Measurements from ENCODE around the gene SEMA3D. TPM values are rescaled to one million over a fixed set of nuclear protein-coding genes. Genes with fewer than 3 reads are reported as not detected.

The SEMA3D gene
- total RNA-seq, 2 donors from 2014 or later = 10.7 to 16.5 TPM

- intact Hi-C loops (cut with DNase I) = no loop called here
- TF ChIP-seq POLR2A (IDR thresholded peaks at IDR 0.05) = no peak
- TF ChIP-seq CTCF (IDR thresholded peaks at IDR 0.05) = no peak
- TF ChIP-seq POLR2AphosphoS5 (IDR thresholded peaks at IDR 0.05) = no peak
- Histone ChIP-seq H3K4me3 (no peak overlapping the region), H3K36me3 (no peaks in the 10 kb centered on the region), H3K27me3 (replicated peaks; ENCODE audit: insufficient read depth) (no peaks in the 10 kb centered on the region), H3K4me1 (replicated peaks) (no peaks in the 10 kb centered on the region), H3K9me3 (no peaks in the 10 kb centered on the region), H3K27ac (no peak overlapping the region)
- no peak for DNase-seq (ENCODE audit: low spot score)
- WGBS = 28% methylated on average over 1 of the region's 1 CpG
Measured at GRCh38 chr7:84975586-84976185, 211.2 kb downstream of the SEMA3D start.

- intact Hi-C loops (cut with DNase I) = no loop called here
- Histone ChIP-seq H3K27ac (no peak overlapping the region), H3K27me3 (replicated peaks; ENCODE audit: insufficient read depth) (no peaks in the 10 kb centered on the region), H3K4me3 (no peak overlapping the region), H3K36me3 (no peaks in the 10 kb centered on the region), H3K9me3 (no peaks in the 10 kb centered on the region), H3K4me1 (replicated peaks) (no peaks in the 10 kb centered on the region)
- no peak for TF ChIP-seq CTCF (IDR thresholded peaks at IDR 0.05)
- no peak for TF ChIP-seq POLR2A (IDR thresholded peaks at IDR 0.05)
- no peak for TF ChIP-seq POLR2AphosphoS5 (IDR thresholded peaks at IDR 0.05)
- 76% methylated on average over 1 of the region's 1 CpG for WGBS
- no peak for DNase-seq (ENCODE audit: low spot score)
Measured at GRCh38 chr7:84971360-84971759, 215.5 kb downstream of the SEMA3D start.

- Histone ChIP-seq H3K27me3 (replicated peaks; ENCODE audit: insufficient read depth) (no peaks in the 10 kb centered on the region), H3K9me3 (no peaks in the 10 kb centered on the region), H3K4me1 (replicated peaks) (no peaks in the 10 kb centered on the region), H3K36me3 (no peaks in the 10 kb centered on the region), H3K4me3 (no peak overlapping the region), H3K27ac (no peak overlapping the region)
- DNase-seq (ENCODE audit: low spot score) = no peak
- intact Hi-C loops (cut with DNase I) = no loop called here
- no peak for TF ChIP-seq POLR2A (IDR thresholded peaks at IDR 0.05)
- no peak for TF ChIP-seq CTCF (IDR thresholded peaks at IDR 0.05)
- no peak for TF ChIP-seq POLR2AphosphoS5 (IDR thresholded peaks at IDR 0.05)
Measured at GRCh38 chr7:84970670-84971069, 216.2 kb downstream of the SEMA3D start.

- intact Hi-C loops (cut with DNase I) = no loop called here
- TF ChIP-seq POLR2AphosphoS5 (IDR thresholded peaks at IDR 0.05) = no peak
- TF ChIP-seq POLR2A (IDR thresholded peaks at IDR 0.05) = no peak
- no peak for TF ChIP-seq CTCF (IDR thresholded peaks at IDR 0.05)
- Histone ChIP-seq H3K4me3 (no peak overlapping the region), H3K27me3 (replicated peaks; ENCODE audit: insufficient read depth) (no peaks in the 10 kb centered on the region), H3K9me3 (no peaks in the 10 kb centered on the region), H3K36me3 (no peaks in the 10 kb centered on the region), H3K4me1 (replicated peaks) (no peaks in the 10 kb centered on the region), H3K27ac (no peak overlapping the region)
- 45% methylated on average over 5 of the region's 5 CpGs for WGBS
- DNase-seq (ENCODE audit: low spot score) = no peak
Measured at GRCh38 chr7:84953234-84953633, 233.6 kb downstream of the SEMA3D start.

- Histone ChIP-seq H3K27ac (no peak overlapping the region), H3K4me1 (replicated peaks) (no peaks in the 10 kb centered on the region), H3K36me3 (no peaks in the 10 kb centered on the region), H3K27me3 (replicated peaks; ENCODE audit: insufficient read depth) (no peaks in the 10 kb centered on the region), H3K9me3 (no peaks in the 10 kb centered on the region), H3K4me3 (no peak overlapping the region)
- no peak for TF ChIP-seq POLR2AphosphoS5 (IDR thresholded peaks at IDR 0.05)
- intact Hi-C loops (cut with DNase I) = no loop called here
- no peak for DNase-seq (ENCODE audit: low spot score)
Measured at GRCh38 chr7:84950836-84951235, 236.0 kb downstream of the SEMA3D start.

Measured in prostate gland (tissue), 2 donors.